Transverse colon (tissue), 4 donors: ENCODE data around the gene TMEM237. TPM values are rescaled to one million over a fixed set of nuclear protein-coding genes. Genes with fewer than 3 reads are reported as not detected.

ENCODE experiments used
- DNase-seq: peaks from one replicate; pipeline ENCODE4 v3.0.0-alpha.2; 2019
- H3K27ac ChIP-seq, 4 donors: fragments of 200-600 bp; sonication (generic); 2 replicates each; pipeline ENCODE4 v1.5.1; 2016 to 2018; ENCODE audit warnings: inconsistent platforms in 4 of 4
- H3K27me3 ChIP-seq: fragments of 200-600 bp; sonication (generic); 2 replicates; pipeline ENCODE4 v1.5.1; 2017; ENCODE audit warnings: inconsistent platforms
- H3K36me3 ChIP-seq, 4 donors: fragments of 200-600 bp; sonication (generic); 2 replicates each; pipeline ENCODE4 v1.5.1; 2017 to 2019; ENCODE audit warnings: inconsistent platforms in 4 of 4
- H3K4me1 ChIP-seq, 4 donors: fragments of 200-600 bp; sonication (generic); 2 replicates each; pipeline ENCODE4 v1.5.1; 2017 to 2020; ENCODE audit warnings: inconsistent platforms in 4 of 4
- H3K4me3 ChIP-seq, 4 donors: fragments of 200-600 bp; sonication (generic); 1 replicate in 1 of 4; 2 replicates in 3 of 4; pipeline versions ENCODE4 v1.5.1 to v1.6.1; 2017 to 2019; ENCODE audit warnings: inconsistent platforms in 4 of 4
- H3K9me3 ChIP-seq, 2 donors: fragments of 200-600 bp; sonication (generic); 2 replicates each; pipeline ENCODE4 v1.5.1; 2017 to 2019; ENCODE audit warnings: inconsistent platforms in 2 of 2
- EP300 ChIP-seq: sonication (generic); formaldehyde crosslinking; IDR thresholded peaks from one replicate; pipeline ENCODE4 v1.6.1; 2017; ENCODE audit warnings: antibody characterized with exemption, low read depth
- POLR2A ChIP-seq: fragments of 450-650 bp; IDR thresholded peaks from one replicate; pipeline ENCODE4 v1.6.1; 2016; ENCODE audit warnings: antibody characterized with exemption, mild to moderate bottlenecking, moderate library complexity
- POLR2AphosphoS5 ChIP-seq, 3 donors: sonication (generic); formaldehyde crosslinking; IDR thresholded peaks; one replicate each; pipeline ENCODE4 v1.6.1; 2016; ENCODE audit warnings: antibody characterized with exemption in 3 of 3
- WGBS, 2 donors: methylation state at CpG; one replicate each; pipeline ENCODE4 v1.1.5; 2018; ENCODE audit warnings: low coverage in 1 of 2; 5-methylcytosine and 5-hydroxymethylcytosine counted together
- in situ Hi-C, 4 donors: fragments of 200-750 bp; cut with MboI; loops; one replicate each; pipeline versions ENCODE4 v1.15.0 to v1.15.1; 2017; ENCODE audit warnings: low sequenced_read_pairs in 3 of 4, low pct_ligation_motif_present in 1 of 4, low pct_unique_long_range_greater_than_20kb in 1 of 4
- intact Hi-C: fragments of 100-400 bp; cut with DNase I; formaldehyde crosslinking; loops from one replicate; pipeline ENCODE4 v1.15.1; 2023; ENCODE audit warnings: low total_unique reads
- total RNA-seq, 4 donors: library from RNA; depleted of rRNA; stranded (reverse); fragments of >200 nt; gene quantifications; one replicate each; pipeline ENCODE4 v1.1.0, GENCODE V29; 2016
- TF ChIP-seq, protein P1 (sequence below), 5 experiments: fragments of 200-600 bp in 3 of 5; fragments of 450-650 bp in 2 of 5; sonication (generic) in 3 of 5; IDR thresholded peaks; 1 replicate in 2 of 5; 2 replicates in 3 of 5; pipeline ENCODE4 v1.5.1; 2016 to 2017; ENCODE audit warnings: antibody characterized with exemption in 5 of 5, inconsistent platforms in 3 of 5, mild to moderate bottlenecking in 2 of 5, moderate library complexity in 1 of 5

Gene TMEM237
- total RNA-seq, 4 donors from 2014 or later: 2.0 to 7.6 (median 4.7) TPM

DNA sequence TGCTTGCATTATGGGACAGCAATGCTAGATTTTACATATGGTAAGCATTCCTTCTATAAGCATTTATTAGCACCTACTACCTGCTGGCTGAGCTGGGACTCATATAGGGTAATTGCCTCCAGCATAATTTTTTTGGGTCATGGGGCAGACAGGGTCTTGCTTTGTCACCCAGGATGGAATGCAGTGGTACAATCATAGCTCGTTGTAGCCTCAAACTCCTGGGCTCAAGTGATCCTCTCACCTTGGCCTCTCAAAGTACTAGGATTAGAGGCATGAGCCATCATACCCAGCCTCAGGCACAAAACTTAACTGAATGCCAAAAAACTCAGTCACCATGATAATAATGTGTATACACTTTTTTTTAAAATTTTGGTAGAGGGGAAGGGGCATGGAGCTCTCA lies 35.3 kb downstream of the TMEM237 start:
- H3K36me3 ChIP-seq: no peaks in the 10 kb centered on the region
- no peak for TF ChIP-seq POLR2A
- no peak for TF ChIP-seq EP300
- TF ChIP-seq, protein P1, sequence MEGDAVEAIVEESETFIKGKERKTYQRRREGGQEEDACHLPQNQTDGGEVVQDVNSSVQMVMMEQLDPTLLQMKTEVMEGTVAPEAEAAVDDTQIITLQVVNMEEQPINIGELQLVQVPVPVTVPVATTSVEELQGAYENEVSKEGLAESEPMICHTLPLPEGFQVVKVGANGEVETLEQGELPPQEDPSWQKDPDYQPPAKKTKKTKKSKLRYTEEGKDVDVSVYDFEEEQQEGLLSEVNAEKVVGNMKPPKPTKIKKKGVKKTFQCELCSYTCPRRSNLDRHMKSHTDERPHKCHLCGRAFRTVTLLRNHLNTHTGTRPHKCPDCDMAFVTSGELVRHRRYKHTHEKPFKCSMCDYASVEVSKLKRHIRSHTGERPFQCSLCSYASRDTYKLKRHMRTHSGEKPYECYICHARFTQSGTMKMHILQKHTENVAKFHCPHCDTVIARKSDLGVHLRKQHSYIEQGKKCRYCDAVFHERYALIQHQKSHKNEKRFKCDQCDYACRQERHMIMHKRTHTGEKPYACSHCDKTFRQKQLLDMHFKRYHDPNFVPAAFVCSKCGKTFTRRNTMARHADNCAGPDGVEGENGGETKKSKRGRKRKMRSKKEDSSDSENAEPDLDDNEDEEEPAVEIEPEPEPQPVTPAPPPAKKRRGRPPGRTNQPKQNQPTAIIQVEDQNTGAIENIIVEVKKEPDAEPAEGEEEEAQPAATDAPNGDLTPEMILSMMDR (IDR thresholded peaks at IDR 0.05): no peak
- no peak for TF ChIP-seq POLR2AphosphoS5 (IDR thresholded peaks at IDR 0.05)
- H3K27ac ChIP-seq: no peak overlapping the region
- H3K4me3 ChIP-seq: no peak overlapping the region
- H3K4me1 ChIP-seq: no peaks in the 10 kb centered on the region
- intact Hi-C loops: no loop called here
- DNase-seq: no peak
- 67 to 90% methylated on average over 1 of the region's 1 CpG for WGBS, 2 donors
- no peaks in the 10 kb centered on the region for H3K9me3 ChIP-seq
- in situ Hi-C loops: no loop called here
- H3K27me3 ChIP-seq: no peaks in the 10 kb centered on the region

DNA sequence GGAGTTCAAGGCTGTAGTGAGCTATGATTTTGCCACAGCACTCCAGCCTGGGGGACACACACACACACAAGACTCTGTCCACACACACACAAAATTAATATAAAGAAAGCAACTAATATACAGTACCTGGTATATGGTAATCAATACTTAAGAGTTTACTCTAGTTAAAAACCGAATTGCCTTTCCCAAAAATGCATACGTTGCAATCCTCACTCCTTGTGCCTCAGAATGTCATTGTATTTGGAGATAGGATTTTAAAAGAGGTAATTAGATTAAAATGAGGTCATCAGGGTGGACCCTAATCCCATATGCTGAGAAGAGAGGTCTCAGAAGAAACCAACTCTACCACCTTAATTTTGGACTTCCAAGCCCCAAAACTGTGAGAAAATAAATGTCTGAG lies 35.7 kb downstream of the TMEM237 start:
- intact Hi-C loops (no loop called here), in situ Hi-C loops (no loop called here)
- Histone ChIP-seq H3K9me3 (no peaks in the 10 kb centered on the region), H3K4me3 (no peak overlapping the region), H3K27me3 (no peaks in the 10 kb centered on the region), H3K36me3 (no peaks in the 10 kb centered on the region), H3K27ac (no peak overlapping the region), H3K4me1 (no peaks in the 10 kb centered on the region)
- TF ChIP-seq POLR2A (no peak), POLR2AphosphoS5 (IDR thresholded peaks at IDR 0.05) (no peak), EP300 (no peak)
- TF ChIP-seq, protein P1 (IDR thresholded peaks at IDR 0.05): no peak
- DNase-seq: no peak
- WGBS, 2 donors: 81 to 93% methylated on average over 2 of the region's 2 CpGs

DNA sequence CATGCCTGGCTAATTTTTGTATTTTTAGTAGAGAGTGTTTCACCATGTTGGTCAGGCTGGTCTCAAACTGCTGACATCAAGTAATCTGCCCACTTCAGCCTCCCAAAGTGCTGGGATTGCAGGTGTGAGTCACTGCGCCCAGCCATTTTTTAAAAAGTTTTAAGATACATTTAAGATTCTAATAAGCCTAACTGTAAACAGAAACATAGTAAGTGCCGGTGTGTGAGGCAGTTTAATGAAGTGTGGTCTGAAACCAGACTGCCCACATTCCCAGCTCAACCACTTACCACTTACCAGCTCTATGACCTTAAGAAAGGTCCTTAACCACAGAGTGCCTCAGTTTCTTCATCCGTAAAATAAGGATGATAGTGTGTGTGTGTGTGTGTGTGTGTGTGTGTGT lies 42.4 kb downstream of the TMEM237 start:
- Histone ChIP-seq H3K36me3 (no peaks in the 10 kb centered on the region), H3K4me1 (no peaks in the 10 kb centered on the region), H3K9me3 (no peaks in the 10 kb centered on the region), H3K27me3 (no peaks in the 10 kb centered on the region), H3K4me3 (no peak overlapping the region), H3K27ac (no peak overlapping the region)
- intact Hi-C loops (no loop called here), in situ Hi-C loops (no loop called here)
- no peak for TF ChIP-seq POLR2AphosphoS5 (IDR thresholded peaks at IDR 0.05)
- TF ChIP-seq, protein P1 (IDR thresholded peaks at IDR 0.05): no peak
- TF ChIP-seq EP300: no peak
- no peak for TF ChIP-seq POLR2A
- 75% methylated on average over 3 of the region's 3 CpGs; no CpG with 5 or more reads in 1 of the 2 donors for WGBS, 2 donors
- no peak for DNase-seq

DNA sequence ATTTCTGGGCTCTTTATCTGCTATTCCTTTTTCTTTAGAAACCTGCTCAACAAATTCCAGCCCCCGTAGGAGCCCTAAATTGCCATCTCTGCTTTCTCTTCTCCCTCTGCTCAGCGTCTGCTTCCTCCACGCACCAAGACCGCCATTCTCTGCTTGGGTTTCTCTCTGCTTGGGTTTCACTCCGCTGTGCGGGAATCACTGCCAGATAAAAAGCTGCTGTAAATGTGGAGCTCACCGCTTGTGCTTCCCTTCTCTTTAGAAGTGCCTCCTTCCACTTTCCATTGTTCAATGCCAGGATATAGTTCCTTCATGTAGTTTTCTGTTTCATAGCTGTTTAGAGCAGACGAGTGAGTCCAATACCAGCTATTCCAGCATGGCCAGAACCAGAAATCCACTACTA lies 45.9 kb downstream of the TMEM237 start:
- intact Hi-C loops: no loop called here

More for the DNA sequence above, 45.9 kb downstream of the TMEM237 start:
- Histone ChIP-seq H3K27ac (no peak overlapping the region), H3K36me3 (no peaks in the 10 kb centered on the region), H3K27me3 (no peaks in the 10 kb centered on the region), H3K4me3 (no peak overlapping the region), H3K9me3 (no peaks in the 10 kb centered on the region), H3K4me1 (no peaks in the 10 kb centered on the region)
- in situ Hi-C loops: no loop called here
- 66 to 72% methylated on average over 8 of the region's 8 CpGs for WGBS, 2 donors
- TF ChIP-seq POLR2A: no peak
- TF ChIP-seq, protein P1 (IDR thresholded peaks at IDR 0.05): no peak
- TF ChIP-seq EP300: no peak
- TF ChIP-seq POLR2AphosphoS5 (IDR thresholded peaks at IDR 0.05): no peak
- DNase-seq: no peak
